PC-9 (cell line): ENCODE measurements around the gene OBP2A.

Source experiments
- EZH2 ChIP-seq: fragments of 200-600 bp; sonication (generic); IDR thresholded peaks from 2 replicates; pipeline ENCODE4 v1.8.0; 2017; ENCODE audit warnings: antibody characterized with exemption, low read depth
- TF ChIP-seq, protein P1 (sequence below): fragments of 200-600 bp; sonication (generic); conservative IDR thresholded peaks from 2 replicates; pipeline ENCODE4 v1.6.1; 2017; ENCODE audit warnings: mixed run types, antibody characterized with exemption, mild to moderate bottlenecking, moderate library complexity

DNA sequence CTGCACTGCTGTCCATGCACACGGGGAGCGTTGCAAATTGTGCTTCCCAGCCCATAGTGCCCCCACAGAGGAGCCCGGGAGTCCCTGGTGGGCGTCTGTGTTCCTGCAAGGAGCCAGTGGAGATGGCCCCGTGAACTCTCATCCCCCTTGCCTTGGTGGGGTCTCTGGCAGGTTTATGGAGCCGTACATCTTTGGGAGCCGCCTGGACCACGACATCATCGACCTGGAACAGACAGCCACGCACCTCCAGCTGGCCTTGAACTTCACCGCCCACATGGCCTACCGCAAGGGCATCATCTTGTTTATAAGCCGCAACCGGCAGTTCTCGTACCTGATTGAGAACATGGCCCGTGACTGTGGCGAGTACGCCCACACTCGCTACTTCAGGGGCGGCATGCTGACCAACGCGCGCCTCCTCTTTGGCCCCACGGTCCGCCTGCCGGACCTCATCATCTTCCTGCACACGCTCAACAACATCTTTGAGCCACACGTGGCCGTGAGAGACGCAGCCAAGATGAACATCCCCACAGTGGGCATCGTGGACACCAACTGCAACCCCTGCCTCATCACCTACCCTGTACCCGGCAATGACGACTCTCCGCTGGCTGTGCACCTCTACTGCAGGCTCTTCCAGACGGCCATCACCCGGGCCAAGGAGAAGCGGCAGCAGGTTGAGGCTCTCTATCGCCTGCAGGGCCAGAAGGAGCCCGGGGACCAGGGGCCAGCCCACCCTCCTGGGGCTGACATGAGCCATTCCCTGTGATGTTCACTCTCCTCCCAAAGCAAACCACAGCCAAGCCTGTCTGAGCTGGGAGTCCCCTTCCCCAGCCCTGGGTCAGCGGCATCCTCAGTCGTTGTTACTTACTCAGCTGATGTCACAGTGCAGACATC is 42.3 kb upstream of the OBP2A start:
- TF ChIP-seq, protein P1, sequence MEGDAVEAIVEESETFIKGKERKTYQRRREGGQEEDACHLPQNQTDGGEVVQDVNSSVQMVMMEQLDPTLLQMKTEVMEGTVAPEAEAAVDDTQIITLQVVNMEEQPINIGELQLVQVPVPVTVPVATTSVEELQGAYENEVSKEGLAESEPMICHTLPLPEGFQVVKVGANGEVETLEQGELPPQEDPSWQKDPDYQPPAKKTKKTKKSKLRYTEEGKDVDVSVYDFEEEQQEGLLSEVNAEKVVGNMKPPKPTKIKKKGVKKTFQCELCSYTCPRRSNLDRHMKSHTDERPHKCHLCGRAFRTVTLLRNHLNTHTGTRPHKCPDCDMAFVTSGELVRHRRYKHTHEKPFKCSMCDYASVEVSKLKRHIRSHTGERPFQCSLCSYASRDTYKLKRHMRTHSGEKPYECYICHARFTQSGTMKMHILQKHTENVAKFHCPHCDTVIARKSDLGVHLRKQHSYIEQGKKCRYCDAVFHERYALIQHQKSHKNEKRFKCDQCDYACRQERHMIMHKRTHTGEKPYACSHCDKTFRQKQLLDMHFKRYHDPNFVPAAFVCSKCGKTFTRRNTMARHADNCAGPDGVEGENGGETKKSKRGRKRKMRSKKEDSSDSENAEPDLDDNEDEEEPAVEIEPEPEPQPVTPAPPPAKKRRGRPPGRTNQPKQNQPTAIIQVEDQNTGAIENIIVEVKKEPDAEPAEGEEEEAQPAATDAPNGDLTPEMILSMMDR = no peak
- no peak for TF ChIP-seq EZH2
